A673 (cell line): ENCODE data around the gene CCDC33. TPM values are rescaled to one million over a fixed set of nuclear protein-coding genes. Genes with fewer than 3 reads are reported as not detected.

Source experiments
- BruUV-seq: library from RNA; stranded (reverse); fragments of 400-500 nt; replicated peaks from 2 replicates; lab custom pipeline; 2021; lab: Mats Ljungman, UMichigan
- CTCF ChIA-PET: fragments of 300-600 bp; sonication (Branson Sonifier 250); formaldehyde crosslinking; loops from one replicate; lab custom pipeline; 2022; ENCODE audit warnings: antibody characterized with exemption; lab: Charles Lee
- POLR2A ChIA-PET: fragments of 300-600 bp; sonication (Branson Sonifier 250); formaldehyde crosslinking; loops from one replicate; lab custom pipeline; 2022; ENCODE audit warnings: antibody characterized with exemption; ENCODE audit not compliant: low non-redundant PET; lab: Charles Lee
- DNase-seq: peaks from one replicate; pipeline ENCODE4 v3.0.0-alpha.2; 2015; ENCODE audit warnings: low spot score
- H3K27ac ChIP-seq: fragments of 200-600 bp; sonication (generic); 2 replicates; pipeline ENCODE4 v1.5.1; 2016; ENCODE audit warnings: mixed run types, low read depth, mild to moderate bottlenecking, mixed read lengths, antibody characterized with exemption, low read length; ENCODE audit not compliant: poor library complexity, severe bottlenecking
- H3K27me3 ChIP-seq: fragments of 200-600 bp; sonication (generic); replicated peaks from 2 replicates; pipeline ENCODE4 v1.6.1; 2017; ENCODE audit warnings: mixed run types, low read depth, mild to moderate bottlenecking, mixed read lengths, antibody characterized with exemption, low read length; ENCODE audit not compliant: insufficient read depth, poor library complexity
- H3K36me3 ChIP-seq: fragments of 200-600 bp; sonication (generic); 2 replicates; pipeline ENCODE4 v1.6.1; 2016; ENCODE audit warnings: mixed run types, mild to moderate bottlenecking, mixed read lengths, antibody characterized with exemption, low read length; ENCODE audit not compliant: insufficient read depth, poor library complexity, severe bottlenecking
- H3K4me1 ChIP-seq: fragments of 200-600 bp; sonication (generic); 2 replicates; pipeline ENCODE4 v1.6.1; 2017; ENCODE audit warnings: mixed run types, mild to moderate bottlenecking, mixed read lengths, antibody characterized with exemption, low read length; ENCODE audit not compliant: insufficient read depth, poor library complexity, severe bottlenecking
- H3K4me3 ChIP-seq: fragments of 200-600 bp; sonication (generic); 2 replicates; pipeline ENCODE4 v1.5.1; 2016; ENCODE audit warnings: low read depth, mixed run types, mild to moderate bottlenecking, mixed read lengths, low read length; ENCODE audit not compliant: poor library complexity, severe bottlenecking
- H3K9me3 ChIP-seq: fragments of 200-600 bp; sonication (generic); 2 replicates; pipeline ENCODE4 v1.6.1; 2016; ENCODE audit warnings: mixed run types, low read depth, mild to moderate bottlenecking, mixed read lengths, antibody characterized with exemption, low read length; ENCODE audit not compliant: poor library complexity, severe bottlenecking
- EZH2 ChIP-seq: fragments of 200-600 bp; sonication (generic); IDR thresholded peaks from 2 replicates; pipeline ENCODE4 v1.6.1; 2017; ENCODE audit warnings: borderline replicate concordance, low read depth, mild to moderate bottlenecking, mixed read lengths, antibody characterized with exemption, low read length; ENCODE audit not compliant: poor library complexity, severe bottlenecking
- intact Hi-C: fragments of 100-400 bp; cut with micrococcal nuclease; formaldehyde crosslinking; loops from one replicate; pipeline ENCODE4 v1.10.0; 2022; ENCODE audit not compliant: unreplicated experiment
- total RNA-seq: library from RNA; stranded (reverse); gene quantifications from 2 replicates; pipeline ENCODE4 v1.2.3, GENCODE V29; 2021
- TF ChIP-seq, protein P1 (sequence below): fragments of 300-800, 200-600 bp; sonication (generic); conservative IDR thresholded peaks from 2 replicates; pipeline ENCODE4 v1.5.1; 2017; ENCODE audit warnings: low read depth, mild to moderate bottlenecking, antibody characterized with exemption, low read length, moderate library complexity, mixed read lengths

The CCDC33 gene
- total RNA-seq, 1 experiment from 2014 or later, result not detected

DNA sequence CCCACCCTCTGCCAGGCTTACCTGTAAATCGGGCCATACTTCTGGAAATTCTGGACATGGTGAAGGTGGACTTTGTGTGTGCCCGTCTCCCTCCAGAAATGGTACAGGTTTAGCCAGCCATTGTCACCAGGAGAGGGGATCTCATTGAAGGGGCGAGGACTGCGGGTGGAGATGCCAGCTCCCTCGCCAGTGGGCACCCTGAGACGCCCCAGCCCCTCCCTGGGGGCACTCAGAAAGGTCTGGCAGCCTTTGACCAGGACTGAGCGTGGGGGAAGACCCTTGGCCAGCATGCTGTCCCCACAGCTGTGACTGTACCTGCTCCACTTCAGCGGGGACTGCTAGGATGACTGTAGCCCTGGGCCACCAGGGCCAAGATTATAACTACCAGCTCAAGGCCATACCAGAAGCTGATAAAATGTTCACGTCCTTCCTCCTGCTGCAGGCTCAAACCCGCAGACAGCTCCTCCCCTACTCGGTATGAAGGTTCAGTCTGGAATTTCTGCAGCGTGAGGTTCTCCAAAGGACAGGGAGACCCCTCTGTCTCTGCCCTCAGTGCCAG lies 131.2 kb downstream of the CCDC33 start, which contains the start of gene CYP11A1:
CYP11A1 (minus strand) TSS at position 351 of the 559 bp plus-strand sequence; CDS start at position 290, 61 bp downstream.
- Histone ChIP-seq H3K27ac (no peak within 1 kb of the TSS), H3K9me3 (no peaks in the 10 kb centered on the region), H3K36me3 (no peaks in the 10 kb centered on the region), H3K27me3 (peaks cover 52% of the 10 kb centered on the region), H3K4me1 (no peaks in the 10 kb centered on the region), H3K4me3 (no peak within 1 kb of the TSS)
- ChIA-PET CTCF (no interaction called here), POLR2A (no interaction called here)
- intact Hi-C loops, result no loop called here
- DNase-seq, result no peak
- no TSS peak for BruUV-seq
- TF ChIP-seq, protein P1, sequence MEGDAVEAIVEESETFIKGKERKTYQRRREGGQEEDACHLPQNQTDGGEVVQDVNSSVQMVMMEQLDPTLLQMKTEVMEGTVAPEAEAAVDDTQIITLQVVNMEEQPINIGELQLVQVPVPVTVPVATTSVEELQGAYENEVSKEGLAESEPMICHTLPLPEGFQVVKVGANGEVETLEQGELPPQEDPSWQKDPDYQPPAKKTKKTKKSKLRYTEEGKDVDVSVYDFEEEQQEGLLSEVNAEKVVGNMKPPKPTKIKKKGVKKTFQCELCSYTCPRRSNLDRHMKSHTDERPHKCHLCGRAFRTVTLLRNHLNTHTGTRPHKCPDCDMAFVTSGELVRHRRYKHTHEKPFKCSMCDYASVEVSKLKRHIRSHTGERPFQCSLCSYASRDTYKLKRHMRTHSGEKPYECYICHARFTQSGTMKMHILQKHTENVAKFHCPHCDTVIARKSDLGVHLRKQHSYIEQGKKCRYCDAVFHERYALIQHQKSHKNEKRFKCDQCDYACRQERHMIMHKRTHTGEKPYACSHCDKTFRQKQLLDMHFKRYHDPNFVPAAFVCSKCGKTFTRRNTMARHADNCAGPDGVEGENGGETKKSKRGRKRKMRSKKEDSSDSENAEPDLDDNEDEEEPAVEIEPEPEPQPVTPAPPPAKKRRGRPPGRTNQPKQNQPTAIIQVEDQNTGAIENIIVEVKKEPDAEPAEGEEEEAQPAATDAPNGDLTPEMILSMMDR, result no peak
- no peak for TF ChIP-seq EZH2

DNA sequence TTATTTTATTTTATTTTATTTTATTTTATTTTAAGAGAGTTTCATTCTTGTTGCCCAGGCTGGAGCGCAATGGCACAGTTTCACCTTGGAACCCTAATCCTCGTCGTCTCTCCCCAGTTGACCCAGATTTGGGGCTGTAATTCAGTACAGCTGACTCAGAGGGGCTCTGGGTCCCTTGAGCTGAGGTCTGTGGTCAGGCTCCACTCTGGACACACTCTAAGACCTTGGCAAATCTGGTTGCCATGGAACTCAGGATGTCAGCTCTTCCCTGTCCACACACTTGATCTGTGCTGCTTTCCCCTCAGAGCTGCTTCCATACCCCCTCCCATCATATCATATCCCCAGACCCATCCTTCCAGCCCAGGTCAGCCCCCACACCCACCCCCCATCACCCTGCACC lies 132.0 kb downstream of the CCDC33 start:
- no peak overlapping the region for H3K27ac ChIP-seq
- no peaks in the 10 kb centered on the region for H3K36me3 ChIP-seq
- no peak overlapping the region for H3K4me3 ChIP-seq
- intact Hi-C loops, result no loop called here
- ChIA-PET CTCF (no interaction called here), POLR2A (no interaction called here)
- no peaks in the 10 kb centered on the region for H3K9me3 ChIP-seq
- no peak for DNase-seq
- BruUV-seq, result no TSS peak
- H3K4me1 ChIP-seq, result no peaks in the 10 kb centered on the region
- peaks cover 56% of the 10 kb centered on the region for H3K27me3 ChIP-seq
- no peak for TF ChIP-seq EZH2
- TF ChIP-seq, protein P1, result no peak

DNA sequence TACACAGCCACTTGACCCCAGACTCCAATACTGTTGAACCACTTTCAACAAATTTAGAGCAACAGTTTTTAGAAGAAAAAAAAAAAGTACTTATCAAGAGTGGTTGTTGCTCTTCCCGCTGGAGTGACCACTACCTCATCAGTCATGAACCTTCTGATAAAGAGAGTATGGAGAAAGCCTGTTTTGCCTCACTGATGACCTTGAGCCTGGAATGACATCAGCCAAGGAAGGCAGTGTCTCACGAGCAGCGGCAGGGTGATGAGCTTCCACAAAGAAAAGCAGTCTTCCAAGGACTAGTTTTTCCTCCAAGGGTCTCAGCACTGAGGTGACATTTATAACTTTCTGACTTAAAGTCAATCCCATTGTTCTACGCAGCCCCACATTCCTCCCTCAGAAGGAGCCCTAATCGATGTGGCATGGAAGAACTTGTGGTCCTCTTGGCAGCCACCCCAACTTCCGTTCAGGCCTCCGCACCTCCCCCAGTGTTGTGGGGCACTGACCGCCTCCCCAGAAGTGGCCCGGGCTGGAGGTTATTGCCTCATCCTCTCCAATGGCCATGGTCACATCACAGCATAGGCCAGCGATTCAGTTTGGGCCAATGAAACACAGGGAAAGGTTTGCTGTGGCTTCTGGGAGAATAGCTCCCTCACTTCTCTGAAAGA lies 133.1 kb downstream of the CCDC33 start:
- Histone ChIP-seq H3K4me3 (no peak overlapping the region), H3K36me3 (no peaks in the 10 kb centered on the region), H3K4me1 (no peaks in the 10 kb centered on the region), H3K27ac (no peak overlapping the region), H3K27me3 (peaks cover 56% of the 10 kb centered on the region), H3K9me3 (no peaks in the 10 kb centered on the region)
- ChIA-PET POLR2A (no interaction called here), CTCF (interaction anchor here (0.7 kb wide), 1 partner anchor 128 kb away, joined by 3 read pairs; no protein-coding TSS in a partner anchor)
- intact Hi-C loops, result no loop called here
- DNase-seq, result no peak
- no TSS peak for BruUV-seq
- TF ChIP-seq EZH2, result no peak
- TF ChIP-seq, protein P1, result no peak
